PC-3 (cell line): ENCODE results near the gene TUBGCP6.

Experiments used
- CTCF ChIP-seq: fragments of 300-600 bp; sonication (generic); conservative IDR thresholded peaks from 2 replicates; pipeline ENCODE4 v1.5.1; 2017; ENCODE audit warnings: antibody characterized with exemption, low read depth, mild to moderate bottlenecking, low read length
- EZH2phosphoT487 ChIP-seq: fragments of 300-600 bp; sonication (generic); IDR thresholded peaks from 2 replicates; pipeline ENCODE4 v1.6.1; 2018; ENCODE audit warnings: mild to moderate bottlenecking, antibody characterized with exemption, low read length, borderline replicate concordance

GRCh38 chr22:50208939-50209892, 35.6 kb downstream of the TUBGCP6 start:
- TF ChIP-seq CTCF = no peak
- TF ChIP-seq EZH2phosphoT487 = no peak
